Testis (tissue), 2 donors: ENCODE results near the gene POU3F1.

Experiments
- POLR2A ChIP-seq: fragments of 450-650 bp; IDR thresholded peaks from one replicate; pipeline ENCODE4 v1.6.1; 2017; ENCODE audit warnings: antibody characterized with exemption, mild to moderate bottlenecking, moderate library complexity
- TF ChIP-seq, protein P1 (sequence below), 3 experiments: fragments of 450-650 bp in 2 of 3; fragments of 200-600 bp in 1 of 3; sonication (generic) in 1 of 3; IDR thresholded peaks; one replicate each; pipeline ENCODE4 v1.5.1; 2016 to 2019; ENCODE audit warnings: antibody characterized with exemption in 3 of 3, mild to moderate bottlenecking in 2 of 3, moderate library complexity in 1 of 3

DNA sequence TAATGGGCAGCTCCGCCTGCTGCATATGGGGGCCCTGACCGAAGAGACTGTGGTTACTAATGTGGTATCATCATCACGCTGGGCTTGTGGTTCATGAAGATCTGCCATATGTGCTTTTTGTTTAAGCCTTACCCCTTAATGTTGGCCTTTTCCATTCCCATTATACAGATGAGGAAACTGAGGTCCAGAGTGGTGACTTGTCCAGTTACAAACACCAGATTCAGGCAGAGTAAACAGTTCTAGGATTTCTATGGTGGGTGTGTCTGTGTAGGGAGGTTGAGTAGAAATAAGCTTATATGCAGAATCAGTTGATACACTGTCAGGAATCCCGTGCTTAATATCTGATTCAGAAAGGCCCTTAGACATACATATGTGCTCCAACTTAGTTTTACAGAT is 33.4 kb downstream of the POU3F1 start:
- TF ChIP-seq POLR2A = no peak
- TF ChIP-seq, protein P1, sequence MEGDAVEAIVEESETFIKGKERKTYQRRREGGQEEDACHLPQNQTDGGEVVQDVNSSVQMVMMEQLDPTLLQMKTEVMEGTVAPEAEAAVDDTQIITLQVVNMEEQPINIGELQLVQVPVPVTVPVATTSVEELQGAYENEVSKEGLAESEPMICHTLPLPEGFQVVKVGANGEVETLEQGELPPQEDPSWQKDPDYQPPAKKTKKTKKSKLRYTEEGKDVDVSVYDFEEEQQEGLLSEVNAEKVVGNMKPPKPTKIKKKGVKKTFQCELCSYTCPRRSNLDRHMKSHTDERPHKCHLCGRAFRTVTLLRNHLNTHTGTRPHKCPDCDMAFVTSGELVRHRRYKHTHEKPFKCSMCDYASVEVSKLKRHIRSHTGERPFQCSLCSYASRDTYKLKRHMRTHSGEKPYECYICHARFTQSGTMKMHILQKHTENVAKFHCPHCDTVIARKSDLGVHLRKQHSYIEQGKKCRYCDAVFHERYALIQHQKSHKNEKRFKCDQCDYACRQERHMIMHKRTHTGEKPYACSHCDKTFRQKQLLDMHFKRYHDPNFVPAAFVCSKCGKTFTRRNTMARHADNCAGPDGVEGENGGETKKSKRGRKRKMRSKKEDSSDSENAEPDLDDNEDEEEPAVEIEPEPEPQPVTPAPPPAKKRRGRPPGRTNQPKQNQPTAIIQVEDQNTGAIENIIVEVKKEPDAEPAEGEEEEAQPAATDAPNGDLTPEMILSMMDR (IDR thresholded peaks at IDR 0.05) = no peak
